ENCODE data around the gene DLG1.
"Not testable (repeated sequence)": the region's sequence is repeated elsewhere in the genome, so short reads cannot be mapped to it uniquely, and the experiment has no call there.

The DLG1 gene

GRCh38 chr3:197064771-197065170 is 233.6 kb downstream of the DLG1 start:
- DNase-seq (ENCODE audit: extremely low spot score), result no peak
- CTCF ChIA-PET, result interaction anchor here (1.1 kb wide), 2 partner anchors 20 to 36 kb away, joined by 3 read pairs; partner anchors contain the start of gene MELTF
- POLR2A ChIA-PET, result interaction anchor here (0.5 kb wide), 1 partner anchor 30 kb away, joined by 6 read pairs; no protein-coding TSS in a partner anchor

GRCh38 chr3:197062446-197062845 is 236.0 kb downstream of the DLG1 start:
- no peak for DNase-seq (ENCODE audit: extremely low spot score)

More at GRCh38 chr3:197064771-197065170, 233.6 kb downstream of the DLG1 start:
- TF ChIP-seq CTCF (IDR thresholded peaks at IDR 0.05; ENCODE audit: control extremely low read depth, extremely low read depth, low read depth, missing control alignments), result no peak

GRCh38 chr3:197051637-197052036 is 246.8 kb downstream of the DLG1 start:
- CTCF ChIA-PET, result interaction anchor here (1.1 to 1.6 kb wide), 2 partner anchors 22 to 214 kb away, joined by 3 to 4 read pairs; partner anchors contain the start of gene MELTF
- DNase-seq (ENCODE audit: extremely low spot score); POLR2A ChIA-PET: not testable (repeated sequence)

More at GRCh38 chr3:197062446-197062845, 236.0 kb downstream of the DLG1 start:
- no peak for TF ChIP-seq CTCF (IDR thresholded peaks at IDR 0.05; ENCODE audit: control extremely low read depth, extremely low read depth, low read depth, missing control alignments)
- POLR2A ChIA-PET, result no interaction called here
- CTCF ChIA-PET, result no interaction called here

- CTCF ChIA-PET, result no interaction called here
- DNase-seq (ENCODE audit: extremely low spot score), result peak; percentile 53
- POLR2A ChIA-PET, result no interaction called here
- TF ChIP-seq CTCF (IDR thresholded peaks at IDR 0.05; ENCODE audit: control extremely low read depth, extremely low read depth, low read depth, missing control alignments), result no peak
These were observed 247.9 kb downstream of the DLG1 start for GRCh38 chr3:197050511-197050910.

- POLR2A ChIA-PET, result no interaction called here
- TF ChIP-seq CTCF (IDR thresholded peaks at IDR 0.05; ENCODE audit: control extremely low read depth, extremely low read depth, low read depth, missing control alignments), result no peak
- no peak for DNase-seq (ENCODE audit: extremely low spot score)
- CTCF ChIA-PET, result interaction anchor here (1.2 to 7.6 kb wide), 2 partner anchors 12 to 40 kb away, joined by 4 to 89 read pairs; partner anchors contain the start of gene MELTF
These were observed 255.9 kb downstream of the DLG1 start for GRCh38 chr3:197042539-197042938.

- no peak for DNase-seq (ENCODE audit: extremely low spot score)
- POLR2A ChIA-PET, result no interaction called here
These were observed 256.4 kb downstream of the DLG1 start for GRCh38 chr3:197041875-197042488.

More at GRCh38 chr3:197041875-197042488, 256.4 kb downstream of the DLG1 start:
- TF ChIP-seq CTCF (IDR thresholded peaks at IDR 0.05; ENCODE audit: control extremely low read depth, extremely low read depth, low read depth, missing control alignments), result no peak
- CTCF ChIA-PET, result interaction anchor here (0.7 to 7.6 kb wide), 3 partner anchors 12 to 39 kb away, joined by 3 to 89 read pairs (median 4); partner anchors contain the start of gene MELTF

Measured in GM10248 (cell line).